Measurements from ENCODE around the gene PKP1.

DNA sequence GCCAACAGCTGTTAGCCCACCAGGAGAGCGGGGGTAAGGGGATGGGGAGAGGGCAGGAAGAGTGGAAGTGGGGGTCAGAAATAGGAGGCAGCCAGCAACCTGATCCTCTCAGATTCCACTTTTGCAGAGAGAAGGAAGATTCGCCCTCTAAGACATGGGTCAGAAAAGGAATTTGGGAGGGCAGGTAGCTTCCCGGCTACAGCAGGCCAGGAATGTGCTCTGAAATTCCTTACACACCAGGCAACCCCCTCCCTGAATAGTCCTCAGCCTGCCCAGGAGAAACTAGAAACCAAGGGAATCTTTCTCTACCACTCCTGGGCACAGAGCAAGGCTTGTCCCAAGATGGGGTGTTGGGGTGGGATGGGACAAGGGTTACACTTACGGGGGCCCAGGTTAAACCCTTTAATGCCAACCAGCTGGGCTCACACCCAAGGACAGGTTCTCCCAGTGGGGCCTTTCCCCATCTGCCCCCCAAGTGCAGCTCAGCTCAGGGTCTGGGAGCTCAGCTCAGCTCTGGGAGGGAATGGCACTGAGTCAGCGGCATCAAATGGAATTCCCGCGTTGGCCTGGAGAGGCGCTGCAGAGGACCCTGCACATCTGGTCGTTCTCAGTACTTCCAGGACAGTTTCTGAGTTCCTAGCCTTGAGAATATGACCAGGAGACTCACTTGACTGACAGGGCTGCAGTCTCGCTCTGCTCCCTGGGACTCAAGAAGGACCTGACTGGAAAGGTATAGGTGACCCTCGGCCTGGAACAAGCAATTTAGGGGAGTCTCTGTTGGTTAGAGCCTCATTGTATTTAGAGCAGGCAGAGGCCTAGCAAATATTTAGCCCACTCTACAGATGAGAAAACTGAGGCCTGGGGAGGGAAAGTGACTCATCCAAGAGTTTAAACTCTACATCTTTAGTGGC lies 93.4 kb downstream of the PKP1 start:
- no peak for TF ChIP-seq EZH2 (IDR thresholded peaks at IDR 0.05; ENCODE audit: low read depth, unreplicated experiment)
- TF ChIP-seq EZH2phosphoT487 (IDR thresholded peaks at IDR 0.05; ENCODE audit: unreplicated experiment) = no peak
- no peak for TF ChIP-seq STAT1 (IDR thresholded peaks at IDR 0.05; ENCODE audit: unreplicated experiment)
- TF ChIP-seq, protein P1, sequence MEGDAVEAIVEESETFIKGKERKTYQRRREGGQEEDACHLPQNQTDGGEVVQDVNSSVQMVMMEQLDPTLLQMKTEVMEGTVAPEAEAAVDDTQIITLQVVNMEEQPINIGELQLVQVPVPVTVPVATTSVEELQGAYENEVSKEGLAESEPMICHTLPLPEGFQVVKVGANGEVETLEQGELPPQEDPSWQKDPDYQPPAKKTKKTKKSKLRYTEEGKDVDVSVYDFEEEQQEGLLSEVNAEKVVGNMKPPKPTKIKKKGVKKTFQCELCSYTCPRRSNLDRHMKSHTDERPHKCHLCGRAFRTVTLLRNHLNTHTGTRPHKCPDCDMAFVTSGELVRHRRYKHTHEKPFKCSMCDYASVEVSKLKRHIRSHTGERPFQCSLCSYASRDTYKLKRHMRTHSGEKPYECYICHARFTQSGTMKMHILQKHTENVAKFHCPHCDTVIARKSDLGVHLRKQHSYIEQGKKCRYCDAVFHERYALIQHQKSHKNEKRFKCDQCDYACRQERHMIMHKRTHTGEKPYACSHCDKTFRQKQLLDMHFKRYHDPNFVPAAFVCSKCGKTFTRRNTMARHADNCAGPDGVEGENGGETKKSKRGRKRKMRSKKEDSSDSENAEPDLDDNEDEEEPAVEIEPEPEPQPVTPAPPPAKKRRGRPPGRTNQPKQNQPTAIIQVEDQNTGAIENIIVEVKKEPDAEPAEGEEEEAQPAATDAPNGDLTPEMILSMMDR (conservative IDR thresholded peaks at IDR 0.05; ENCODE audit: low read depth in 2 of 2) = peak; percentile 80 to 81
- TF ChIP-seq REST (IDR thresholded peaks at IDR 0.05; ENCODE audit: unreplicated experiment) = peak; percentile 12
- no peak for TF ChIP-seq JUNB (IDR thresholded peaks at IDR 0.05; ENCODE audit: unreplicated experiment)
